Inferior parietal cortex (tissue), 1 donor: ENCODE results near the gene MAP2K3.

Experiments used
- DNase-seq: peaks from one replicate; pipeline ENCODE4 v3.0.0-alpha.2; 2016; ENCODE audit errors: extremely low spot score

The MAP2K3 gene

DNA sequence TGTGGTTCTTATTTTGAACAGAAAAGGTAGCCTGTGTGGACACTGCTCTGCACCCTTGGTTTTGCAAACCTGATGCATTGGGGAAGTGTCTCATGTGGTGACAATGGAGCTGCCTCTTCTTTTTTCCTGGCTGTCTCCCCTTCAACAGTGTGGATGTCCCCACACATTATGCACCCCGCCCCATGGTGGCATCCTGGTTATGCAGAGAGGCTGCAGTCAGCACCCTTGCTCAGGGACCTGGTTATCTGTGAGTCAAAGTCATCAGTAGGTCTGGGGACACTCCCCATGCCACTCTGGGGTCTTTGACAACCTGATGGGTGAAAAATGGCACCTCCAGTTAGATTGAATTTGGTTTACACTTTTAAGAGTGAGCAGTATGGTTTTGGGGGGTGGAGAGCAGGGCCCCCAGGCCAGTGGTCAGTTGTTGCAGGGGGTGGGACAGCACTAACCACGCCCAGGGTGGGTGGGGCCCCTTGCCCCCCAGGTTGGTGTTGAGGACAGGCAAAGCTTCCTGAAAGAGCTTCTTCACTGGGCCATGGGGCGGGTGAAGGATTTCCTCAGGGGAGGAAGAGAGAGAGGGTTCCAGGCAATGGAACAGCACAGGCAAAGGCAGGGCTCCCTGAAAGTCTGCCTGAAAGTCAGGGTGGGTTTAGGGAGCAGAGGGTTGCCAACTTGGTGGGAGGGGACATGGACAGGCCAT lies 67.0 kb downstream of the MAP2K3 start:
- no peak for DNase-seq

DNA sequence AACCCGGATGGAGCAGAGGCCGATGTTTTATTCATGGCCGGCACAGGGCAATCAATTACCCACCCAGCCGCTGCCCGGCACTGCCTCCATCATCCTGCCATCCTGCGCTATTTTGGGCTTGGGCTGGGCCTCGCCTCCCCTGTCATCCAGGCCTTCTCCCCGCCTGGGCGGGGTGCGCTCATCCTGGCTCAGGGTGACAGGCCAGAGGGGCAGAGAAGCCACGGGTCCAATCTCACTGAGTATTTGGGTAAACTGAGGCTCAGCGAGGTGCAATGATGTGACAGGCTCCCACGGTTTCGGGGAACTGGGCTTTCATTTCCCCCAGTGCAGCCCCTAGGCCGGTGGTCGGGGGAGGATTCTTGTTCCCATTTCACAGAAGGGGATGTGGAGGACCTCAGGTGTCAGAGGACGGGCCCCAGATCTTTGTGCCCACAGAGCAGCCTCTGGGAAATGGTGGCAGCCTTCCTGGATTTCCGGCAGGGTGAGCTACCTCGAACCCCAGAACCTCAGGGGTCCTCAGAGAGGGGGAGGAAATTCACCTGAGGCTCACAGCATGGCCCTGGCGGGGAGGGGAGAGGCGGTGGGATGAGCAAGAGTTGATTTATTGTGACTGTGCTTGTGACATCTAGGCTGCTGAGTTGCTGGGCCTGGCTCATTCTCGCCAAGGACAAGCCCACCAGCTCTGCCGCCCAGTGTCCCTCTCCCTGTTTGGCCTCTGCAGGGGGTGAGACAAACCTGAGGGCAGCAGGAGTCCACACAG lies 67.9 kb downstream of the MAP2K3 start:
- DNase-seq: no peak

DNA sequence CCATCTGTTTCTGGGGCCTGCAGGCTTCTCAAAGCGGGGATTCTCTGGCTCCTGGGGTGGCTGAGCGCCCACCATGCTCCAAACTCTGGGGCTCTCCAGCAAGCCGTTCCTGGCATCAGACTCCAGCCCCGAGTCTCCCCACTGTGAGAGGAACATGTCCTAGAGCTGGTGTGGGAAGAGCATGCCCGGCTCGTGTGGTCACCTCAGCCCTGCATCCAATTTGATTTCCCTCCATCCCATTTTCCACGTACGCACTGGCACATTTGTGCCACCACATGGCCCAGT lies 68.4 kb downstream of the MAP2K3 start:
- DNase-seq: no peak

DNA sequence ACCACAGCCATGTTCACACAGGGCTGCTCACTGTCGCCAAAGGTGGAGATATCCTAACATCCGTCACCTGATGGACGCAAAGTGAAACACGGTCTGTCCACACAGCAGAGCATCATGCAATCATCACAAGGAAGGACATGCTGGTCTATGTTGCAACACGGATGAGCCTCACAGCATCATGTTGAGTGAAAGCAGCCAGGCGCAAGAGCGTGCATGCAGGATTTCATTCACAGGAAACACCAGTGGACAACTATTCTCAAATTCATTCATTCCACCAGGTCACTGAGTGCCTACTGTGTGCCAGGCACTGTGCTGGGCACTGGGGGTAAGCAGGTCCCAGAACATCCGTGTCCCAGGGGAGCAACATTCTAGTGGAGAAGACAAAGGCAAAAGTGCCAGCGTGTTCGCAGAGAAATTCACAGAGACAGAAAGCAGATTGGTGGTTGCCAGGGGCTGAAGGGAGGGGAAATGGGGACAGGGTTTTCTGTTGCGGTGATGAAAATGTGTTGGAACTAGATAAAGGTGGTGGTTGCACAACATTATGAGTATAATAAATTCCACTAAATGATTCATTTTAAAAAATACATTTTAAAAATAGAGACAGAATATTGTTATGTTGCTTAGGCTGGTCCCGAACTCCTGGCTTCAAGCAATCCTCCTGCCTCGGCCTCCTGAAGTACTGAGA lies 69.0 kb downstream of the MAP2K3 start:
- no peak for DNase-seq

DNA sequence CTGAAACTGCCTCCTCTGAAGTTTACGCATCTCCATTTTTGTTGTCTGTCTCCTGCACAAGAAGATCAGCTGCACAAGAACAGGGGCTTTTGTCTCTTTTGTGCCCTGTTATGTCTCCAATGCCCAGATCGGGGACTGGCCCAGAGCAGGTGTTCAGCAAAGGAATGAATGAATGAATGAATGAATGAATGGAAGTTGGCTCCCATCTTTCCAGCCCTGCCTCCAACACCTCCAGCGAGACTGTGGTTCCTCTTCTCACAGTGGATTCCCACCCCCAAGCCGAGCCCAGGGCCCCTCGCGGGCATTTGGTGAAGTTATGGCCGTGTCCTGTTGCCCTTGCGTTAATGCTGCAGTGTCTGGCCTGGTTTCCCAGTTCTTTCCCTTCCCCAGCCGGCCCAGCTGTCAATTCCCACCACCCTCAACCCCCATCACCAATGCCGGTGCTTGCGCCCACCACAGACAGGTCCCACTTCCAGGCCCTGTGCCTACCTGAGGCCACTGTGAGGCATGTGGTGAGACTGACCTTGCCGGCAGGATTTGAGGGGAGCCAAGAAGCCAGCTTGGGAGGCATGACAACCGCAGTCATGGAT lies 70.4 kb downstream of the MAP2K3 start:
- no peak for DNase-seq

DNA sequence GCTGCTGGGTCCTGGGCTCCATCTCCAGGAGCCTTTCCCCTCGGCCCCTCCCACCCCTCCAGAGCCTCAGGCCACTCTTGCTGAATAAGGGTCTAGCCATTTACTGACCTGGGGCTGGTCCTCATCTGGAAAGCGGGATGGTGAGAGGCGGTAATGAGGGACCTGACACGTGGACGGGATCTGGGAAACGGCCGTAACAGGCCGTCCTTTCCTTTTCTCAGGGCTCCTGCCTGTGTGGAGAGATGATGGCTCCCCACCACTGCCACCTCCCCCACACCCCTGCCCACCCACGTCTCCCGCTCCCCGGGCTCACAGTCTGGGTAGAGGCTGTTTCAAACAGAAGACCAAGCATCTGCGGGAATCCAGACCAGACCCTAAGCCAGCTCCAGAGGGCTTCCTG lies 71.1 kb downstream of the MAP2K3 start:
- no peak for DNase-seq

DNA sequence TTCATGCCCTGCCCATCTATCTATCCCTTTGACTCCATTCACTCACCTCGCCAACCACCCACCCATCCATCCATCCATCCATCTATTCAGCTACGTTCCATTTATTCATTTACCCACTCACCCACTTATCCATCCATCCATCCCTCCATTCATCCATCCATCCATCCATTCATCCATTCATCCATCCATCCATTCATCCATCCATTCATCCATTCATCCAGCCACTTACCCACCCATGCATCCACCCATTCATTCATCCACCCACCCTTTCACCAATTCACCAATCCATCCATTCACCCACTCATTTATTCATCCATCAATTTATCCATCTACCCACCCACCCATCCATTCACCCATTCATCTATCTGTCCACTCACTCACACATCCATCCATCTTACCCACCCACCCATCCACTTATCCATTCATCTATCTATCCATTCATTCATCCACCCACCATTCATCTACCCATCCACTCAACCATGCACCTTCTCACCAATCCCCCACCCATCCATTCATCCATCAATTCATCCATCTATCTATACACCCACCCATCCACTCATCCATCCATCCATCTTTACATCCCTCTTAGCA lies 72.1 kb downstream of the MAP2K3 start:
- no peak for DNase-seq

DNA sequence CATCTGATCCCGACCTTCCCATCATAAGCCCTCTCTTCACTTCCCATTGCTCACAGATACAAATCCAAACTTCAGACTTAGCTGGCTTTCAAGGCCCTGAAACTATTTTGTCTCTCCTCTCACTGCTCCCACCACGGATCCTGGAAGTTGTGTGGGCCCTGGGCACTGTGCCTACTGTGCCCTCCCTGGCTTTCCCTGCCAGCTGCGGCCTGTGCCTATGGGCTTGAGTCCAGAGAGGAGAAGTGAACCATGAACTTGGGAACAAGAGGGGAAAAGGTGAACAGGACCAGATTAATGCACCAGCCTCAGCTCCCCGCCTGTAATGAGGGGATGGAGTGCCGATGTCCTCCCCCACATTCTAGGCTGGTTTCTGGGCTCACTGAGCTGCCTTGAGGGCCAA lies 72.8 kb downstream of the MAP2K3 start:
- no peak for DNase-seq

DNA sequence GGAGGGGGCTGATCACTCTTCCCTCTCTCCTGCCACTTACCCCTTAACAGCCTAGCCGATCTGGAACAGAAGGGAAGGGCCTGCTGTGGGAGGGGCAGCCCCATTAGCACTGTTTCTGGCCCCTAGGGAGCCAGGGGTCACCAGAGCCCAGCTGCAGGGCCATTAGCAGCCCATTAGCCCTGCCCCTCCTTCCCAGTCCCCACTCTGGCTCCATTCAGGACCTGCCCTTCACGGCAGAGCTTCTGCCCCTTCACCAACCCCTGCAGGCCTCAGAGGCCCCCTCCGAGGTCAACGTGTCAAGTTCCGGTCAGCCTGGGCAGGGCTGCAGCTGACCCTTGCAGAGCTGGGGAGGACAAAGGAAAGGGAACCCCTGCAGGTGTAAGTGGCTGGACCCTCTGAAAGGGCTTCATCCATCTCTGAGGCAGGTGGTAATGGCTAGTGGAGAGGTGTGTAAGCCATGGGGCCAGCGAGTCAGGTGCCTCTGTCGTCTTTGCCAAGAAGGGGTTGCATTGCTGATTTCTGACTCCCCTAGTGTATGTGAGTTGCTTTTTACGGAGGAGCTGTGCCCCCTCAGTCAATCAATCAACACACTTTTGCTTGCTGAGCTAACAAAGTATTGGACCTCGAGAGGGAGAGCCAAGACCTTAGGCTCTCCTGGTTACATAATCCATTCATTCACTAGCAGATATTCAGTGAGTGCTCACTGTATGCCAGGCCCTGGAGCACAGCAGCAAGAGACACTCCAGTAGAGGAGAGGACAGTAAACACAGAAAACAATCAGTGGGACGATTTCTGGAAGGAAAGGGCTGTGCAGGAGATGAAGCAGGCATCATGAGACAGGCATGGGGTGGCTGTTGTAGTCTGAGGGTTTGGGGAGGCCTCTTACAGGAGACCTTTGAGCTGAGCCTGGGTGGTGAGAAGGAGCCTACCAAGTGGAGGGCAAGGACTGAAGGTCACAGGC lies 73.5 kb downstream of the MAP2K3 start:
- DNase-seq: no peak

DNA sequence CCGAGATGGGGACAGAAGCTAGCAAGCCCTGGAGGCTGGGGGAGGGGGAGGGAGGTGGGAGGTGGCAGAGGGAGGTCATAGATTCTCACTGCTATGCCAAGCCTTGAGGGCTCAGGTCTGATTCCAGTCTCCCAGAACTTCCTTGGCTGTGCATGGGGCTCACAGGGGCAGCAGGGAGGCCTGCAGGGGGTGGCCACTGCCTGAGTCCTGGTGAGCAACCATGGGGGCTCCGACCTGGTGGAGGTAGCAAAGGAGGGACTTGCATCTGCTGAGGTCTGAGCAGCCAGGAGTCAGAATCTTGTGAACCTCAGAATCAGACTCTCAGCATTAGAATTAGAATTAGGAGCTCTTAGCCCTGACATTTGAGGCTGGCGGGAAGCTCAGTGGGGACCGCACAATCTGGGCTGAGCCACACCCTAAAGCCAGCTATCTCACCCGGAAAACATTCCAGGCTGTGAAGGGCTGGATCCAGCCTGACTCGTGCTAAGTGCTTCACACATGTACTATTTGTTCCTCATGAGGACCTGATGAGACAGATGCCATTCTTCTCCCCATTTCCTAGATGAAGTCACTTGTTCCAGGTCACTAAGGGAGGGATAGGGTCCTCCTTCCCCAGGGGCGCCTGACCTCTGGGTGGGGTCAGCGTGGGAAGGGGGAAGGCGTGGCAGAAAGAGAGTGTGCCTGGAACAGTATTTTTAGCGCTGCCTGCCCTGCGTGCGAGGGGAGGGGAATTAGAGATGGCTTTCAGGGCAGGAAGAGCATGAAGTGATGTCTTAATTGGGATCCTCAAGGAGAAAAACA lies 74.4 kb downstream of the MAP2K3 start:
- no peak for DNase-seq

DNA sequence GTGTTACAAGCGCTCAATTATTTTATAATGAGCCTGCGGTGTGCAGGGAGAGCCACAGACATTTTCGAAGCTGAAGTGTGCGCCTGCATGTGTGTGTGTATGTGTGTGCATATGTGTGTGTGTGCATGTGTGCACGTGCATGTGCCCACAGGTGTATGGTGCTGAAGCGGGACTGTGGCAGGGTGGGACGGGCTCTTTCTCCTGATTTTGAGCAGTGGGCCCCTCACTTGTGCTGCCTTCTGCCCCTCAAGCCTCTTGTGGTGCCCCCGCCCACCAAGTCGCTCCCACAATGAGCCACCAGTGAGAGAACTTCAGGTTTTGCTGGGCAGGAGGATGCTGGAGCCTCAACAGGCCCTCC lies 75.0 kb downstream of the MAP2K3 start:
- no peak for DNase-seq

DNA sequence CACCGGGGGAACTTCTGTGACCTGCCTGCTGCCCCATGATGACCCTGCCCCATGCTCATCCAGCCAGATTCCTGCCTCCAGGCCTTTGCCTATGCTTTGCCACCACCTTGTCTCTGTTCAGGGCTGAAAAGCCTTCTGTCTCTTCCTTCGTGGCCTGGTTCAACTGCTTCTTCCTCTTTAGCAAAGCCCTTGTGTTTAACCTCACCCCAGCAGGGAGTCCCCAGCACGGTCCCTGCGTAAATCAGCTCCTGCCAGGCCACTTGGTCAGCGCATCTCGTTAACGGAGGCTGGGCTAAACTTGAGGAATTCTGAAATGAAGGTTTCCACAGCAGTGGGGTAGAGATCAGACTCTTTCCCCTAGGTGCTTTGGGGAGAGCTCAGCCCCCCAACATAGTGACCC lies 75.5 kb downstream of the MAP2K3 start:
- no peak for DNase-seq

DNA sequence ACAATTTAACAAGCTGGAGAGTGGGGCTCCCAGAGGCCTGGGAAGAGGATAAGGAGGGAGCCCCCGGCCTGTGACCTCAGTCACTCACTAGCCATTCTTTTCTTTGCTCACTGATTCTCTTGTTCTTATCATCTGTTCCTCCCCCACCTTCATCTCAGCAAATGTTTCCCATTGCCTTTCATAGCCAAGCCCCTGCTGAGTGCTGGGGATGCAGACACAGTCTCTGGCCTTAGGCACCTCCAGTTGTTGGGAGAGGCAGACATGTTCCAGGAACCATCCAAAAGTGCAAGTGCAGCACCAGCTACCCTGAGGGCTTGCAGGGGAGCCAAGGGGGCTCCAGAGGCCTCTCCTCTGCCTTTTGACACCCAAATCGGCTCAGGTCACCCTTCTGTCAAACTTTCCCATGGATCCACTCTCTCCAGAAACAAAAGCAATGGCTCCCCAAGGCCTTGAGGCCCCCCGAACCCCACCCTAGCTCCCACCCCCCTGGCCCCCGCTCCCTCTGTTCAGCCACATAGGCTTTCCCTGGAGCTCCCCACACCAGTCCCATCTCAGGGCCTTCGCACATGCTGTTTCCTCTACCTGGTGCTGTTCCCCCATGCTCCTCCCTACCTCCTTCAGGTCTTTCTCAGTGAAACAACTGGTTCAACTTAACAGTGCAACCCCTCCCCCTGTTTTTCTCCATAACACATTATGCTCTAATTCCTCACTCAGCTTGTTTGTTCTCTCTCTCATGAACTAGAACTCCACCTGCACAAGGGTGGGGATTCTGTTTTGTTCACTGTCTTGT lies 76.7 kb downstream of the MAP2K3 start:
- no peak for DNase-seq

DNA sequence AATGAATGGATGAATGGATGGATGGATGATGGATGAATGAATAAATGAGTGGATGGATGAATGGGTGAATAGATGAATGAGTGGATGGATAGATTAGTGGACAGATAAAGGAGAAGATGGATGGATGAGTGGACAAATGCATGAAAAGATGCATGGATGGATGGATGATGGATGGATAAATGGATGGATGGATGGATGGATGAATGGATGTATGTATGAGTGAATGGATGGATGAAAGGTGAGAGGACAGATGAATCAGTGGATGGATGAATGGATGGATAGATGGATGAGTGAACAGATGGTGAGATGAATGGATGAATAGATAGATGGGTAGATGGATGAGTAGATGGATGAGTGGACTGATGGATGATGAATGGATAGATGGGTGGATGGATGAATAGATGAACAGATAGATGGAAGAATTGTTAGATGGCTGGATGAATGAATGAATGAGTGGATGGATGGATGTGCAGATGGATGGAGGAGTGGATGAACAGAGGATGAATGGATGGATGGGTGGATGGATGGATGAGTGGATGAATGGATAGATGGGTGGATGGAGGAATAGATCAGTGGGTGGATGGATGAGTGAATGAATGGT lies 77.9 kb downstream of the MAP2K3 start:
- no peak for DNase-seq

DNA sequence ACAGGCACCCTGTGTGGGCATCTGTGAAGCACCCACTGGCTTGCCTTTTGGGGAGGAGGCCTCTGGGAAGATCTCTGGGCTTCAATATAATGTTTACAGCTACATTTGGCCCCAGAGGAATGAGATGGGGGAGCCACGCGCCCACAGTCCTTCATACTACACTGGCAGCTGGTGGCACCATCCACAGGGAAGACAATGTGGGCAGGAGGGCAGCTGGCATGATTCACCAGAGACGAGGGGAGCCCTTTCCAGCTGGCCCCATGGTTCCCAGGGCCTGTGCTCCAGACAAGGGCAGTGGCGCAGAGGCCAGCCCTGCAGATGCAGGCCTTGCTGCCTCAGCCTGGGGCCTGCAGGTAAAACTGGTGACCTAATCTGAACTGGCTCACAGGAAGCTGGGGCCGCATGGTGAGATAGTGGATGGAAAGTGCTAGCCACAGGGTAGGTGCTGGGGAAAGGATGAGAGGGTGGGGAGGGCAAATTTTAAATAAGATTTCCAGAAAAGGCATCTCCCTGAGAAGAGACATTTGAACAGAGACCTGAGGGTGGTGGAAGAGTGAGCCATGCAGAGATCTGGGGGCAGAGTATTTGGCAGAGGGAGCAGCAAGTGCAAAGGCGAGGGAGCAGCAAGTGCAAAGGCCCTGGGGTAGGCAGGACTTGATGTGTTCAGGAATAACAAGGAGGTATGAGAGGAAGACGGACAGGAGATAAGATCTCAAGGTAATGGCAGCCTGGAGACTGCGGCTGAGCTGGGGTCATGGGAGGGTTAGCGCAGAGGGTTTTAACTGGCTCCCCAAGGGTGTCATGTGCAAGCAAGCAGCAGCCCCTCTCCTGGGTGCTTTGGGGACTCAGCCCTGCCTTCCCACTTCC lies 79.5 kb downstream of the MAP2K3 start:
- DNase-seq: no peak
